HepG2 (cell line): Measurements from ENCODE around the gene IVD. TPM values are rescaled to one million over a fixed set of nuclear protein-coding genes. Genes with fewer than 3 reads are reported as not detected.

Source experiments
- BORCS8-MEF2B ChIP-seq: sonication (generic); formaldehyde crosslinking; IDR thresholded peaks from 2 replicates; pipeline ENCODE4 v1.8.0; 2022; ENCODE audit warnings: mild to moderate bottlenecking, missing genetic modification reagents
- CREM ChIP-seq, 2 experiments: sonication (generic) in 1 of 2; formaldehyde crosslinking in 1 of 2; IDR thresholded peaks; 2 replicates each; pipeline versions ENCODE4 v1.4.0 to v1.6.1; 2016 to 2020; ENCODE audit warnings: antibody characterized with exemption in 1 of 2, mild to moderate bottlenecking in 1 of 2, missing genetic modification reagents in 1 of 2
- ELF1 ChIP-seq: sonication (generic); formaldehyde crosslinking; IDR thresholded peaks from 2 replicates; pipeline ENCODE4 v1.4.0; 2020; ENCODE audit warnings: missing genetic modification reagents
- FOXM1 ChIP-seq: sonication (generic); formaldehyde crosslinking; IDR thresholded peaks from 2 replicates; pipeline ENCODE4 v1.5.0; 2020; ENCODE audit warnings: missing genetic modification reagents
- HDAC2 ChIP-seq: sonication (generic); formaldehyde crosslinking; IDR thresholded peaks from 2 replicates; pipeline ENCODE4 v1.4.0; 2020; ENCODE audit warnings: missing genetic modification reagents
- NFIB ChIP-seq: sonication (generic); formaldehyde crosslinking; IDR thresholded peaks from 2 replicates; pipeline ENCODE4 v1.9.0; 2021; ENCODE audit warnings: missing genetic modification reagents, mild to moderate bottlenecking, borderline replicate concordance
- RARG ChIP-seq: sonication (generic); formaldehyde crosslinking; IDR thresholded peaks from 2 replicates; pipeline ENCODE4 v1.4.0; 2020; ENCODE audit warnings: low read depth, mild to moderate bottlenecking, missing genetic modification reagents
- XBP1 ChIP-seq: sonication (generic); formaldehyde crosslinking; IDR thresholded peaks from 2 replicates; pipeline ENCODE4 v1.5.0; 2020; ENCODE audit warnings: missing genetic modification reagents
- ZBTB21 ChIP-seq: sonication (generic); formaldehyde crosslinking; IDR thresholded peaks from 2 replicates; pipeline ENCODE4 v1.4.0; 2020; ENCODE audit warnings: missing genetic modification reagents
- ZFP41 ChIP-seq: sonication (generic); formaldehyde crosslinking; IDR thresholded peaks from 2 replicates; pipeline ENCODE4 v1.4.0; 2020; ENCODE audit warnings: mild to moderate bottlenecking, missing genetic modification reagents, borderline replicate concordance
- ZNF598 ChIP-seq: sonication (generic); formaldehyde crosslinking; IDR thresholded peaks from 2 replicates; pipeline ENCODE4 v1.5.1; 2020; ENCODE audit warnings: mild to moderate bottlenecking, missing genetic modification reagents, borderline replicate concordance
- polyA plus RNA-seq, 8 experiments: library from polyadenylated mRNA; depleted of rRNA in 3 of 8; stranded (reverse) in 7 of 8; unstranded in 1 of 8; fragments of >200 nt; fragmentation: Illumina TruSeq in 4 of 8; extraction: Trizol in 4 of 8; gene quantifications; 2 replicates each; pipeline versions ENCODE4 v1.2.1 to v1.2.3, GENCODE V29; 2011 to 2016; ENCODE audit warnings: low read depth in 4 of 8, missing spikeins in 1 of 8, mixed read lengths in 1 of 8; ENCODE audit not compliant: insufficient read depth in 1 of 8
- total RNA-seq, 5 experiments: library from RNA; depleted of rRNA; stranded (reverse); fragments of >200 nt; fragmentation: Illumina TruSeq; extraction: Trizol; gene quantifications; 2 replicates each; pipeline ENCODE4 v1.2.3, GENCODE V29; 2016; ENCODE audit warnings: low read depth in 1 of 5
- TF ChIP-seq, protein P1 (sequence below), 2 experiments: fragments of 450-650 bp in 1 of 2; sonication (generic) in 1 of 2; formaldehyde crosslinking in 1 of 2; IDR thresholded peaks; 2 replicates each; pipeline versions ENCODE4 v1.6.1 to v1.8.0; 2016 to 2022; ENCODE audit warnings: antibody characterized with exemption in 1 of 2, mild to moderate bottlenecking in 1 of 2, missing genetic modification reagents in 1 of 2
- TF ChIP-seq, protein P2 (sequence below): sonication (generic); formaldehyde crosslinking; IDR thresholded peaks from 2 replicates; pipeline ENCODE4 v1.4.0; 2020; ENCODE audit warnings: low read depth, mild to moderate bottlenecking, missing genetic modification reagents
- TF ChIP-seq, protein P3 (sequence below): IDR thresholded peaks from 2 replicates; pipeline ENCODE4 v1.6.1; 2012; ENCODE audit warnings: inconsistent platforms
- TF ChIP-seq, protein P4 (sequence below): sonication (generic); formaldehyde crosslinking; IDR thresholded peaks from 2 replicates; pipeline ENCODE4 v1.4.0; 2020; ENCODE audit warnings: mild to moderate bottlenecking, low read depth, missing genetic modification reagents

The IVD gene
- total and polyA plus RNA-seq, 2 of the 13 experiments (the other 11 are each of a cell fraction or from before 2014, with no cell fraction given): 48.0 to 53.9 TPM

- TF ChIP-seq, protein P1, sequence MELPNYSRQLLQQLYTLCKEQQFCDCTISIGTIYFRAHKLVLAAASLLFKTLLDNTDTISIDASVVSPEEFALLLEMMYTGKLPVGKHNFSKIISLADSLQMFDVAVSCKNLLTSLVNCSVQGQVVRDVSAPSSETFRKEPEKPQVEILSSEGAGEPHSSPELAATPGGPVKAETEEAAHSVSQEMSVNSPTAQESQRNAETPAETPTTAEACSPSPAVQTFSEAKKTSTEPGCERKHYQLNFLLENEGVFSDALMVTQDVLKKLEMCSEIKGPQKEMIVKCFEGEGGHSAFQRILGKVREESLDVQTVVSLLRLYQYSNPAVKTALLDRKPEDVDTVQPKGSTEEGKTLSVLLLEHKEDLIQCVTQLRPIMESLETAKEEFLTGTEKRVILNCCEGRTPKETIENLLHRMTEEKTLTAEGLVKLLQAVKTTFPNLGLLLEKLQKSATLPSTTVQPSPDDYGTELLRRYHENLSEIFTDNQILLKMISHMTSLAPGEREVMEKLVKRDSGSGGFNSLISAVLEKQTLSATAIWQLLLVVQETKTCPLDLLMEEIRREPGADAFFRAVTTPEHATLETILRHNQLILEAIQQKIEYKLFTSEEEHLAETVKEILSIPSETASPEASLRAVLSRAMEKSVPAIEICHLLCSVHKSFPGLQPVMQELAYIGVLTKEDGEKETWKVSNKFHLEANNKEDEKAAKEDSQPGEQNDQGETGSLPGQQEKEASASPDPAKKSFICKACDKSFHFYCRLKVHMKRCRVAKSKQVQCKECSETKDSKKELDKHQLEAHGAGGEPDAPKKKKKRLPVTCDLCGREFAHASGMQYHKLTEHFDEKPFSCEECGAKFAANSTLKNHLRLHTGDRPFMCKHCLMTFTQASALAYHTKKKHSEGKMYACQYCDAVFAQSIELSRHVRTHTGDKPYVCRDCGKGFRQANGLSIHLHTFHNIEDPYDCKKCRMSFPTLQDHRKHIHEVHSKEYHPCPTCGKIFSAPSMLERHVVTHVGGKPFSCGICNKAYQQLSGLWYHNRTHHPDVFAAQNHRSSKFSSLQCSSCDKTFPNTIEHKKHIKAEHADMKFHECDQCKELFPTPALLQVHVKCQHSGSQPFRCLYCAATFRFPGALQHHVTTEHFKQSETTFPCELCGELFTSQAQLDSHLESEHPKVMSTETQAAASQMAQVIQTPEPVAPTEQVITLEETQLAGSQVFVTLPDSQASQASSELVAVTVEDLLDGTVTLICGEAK (IDR thresholded peaks at IDR 0.05): peak; percentile 92
- TF ChIP-seq, protein P1 (CRISPR knock-in tag; IDR thresholded peaks at IDR 0.05): peak; percentile 74
- no peak for TF ChIP-seq XBP1 (CRISPR knock-in tag)
- TF ChIP-seq, protein P2, sequence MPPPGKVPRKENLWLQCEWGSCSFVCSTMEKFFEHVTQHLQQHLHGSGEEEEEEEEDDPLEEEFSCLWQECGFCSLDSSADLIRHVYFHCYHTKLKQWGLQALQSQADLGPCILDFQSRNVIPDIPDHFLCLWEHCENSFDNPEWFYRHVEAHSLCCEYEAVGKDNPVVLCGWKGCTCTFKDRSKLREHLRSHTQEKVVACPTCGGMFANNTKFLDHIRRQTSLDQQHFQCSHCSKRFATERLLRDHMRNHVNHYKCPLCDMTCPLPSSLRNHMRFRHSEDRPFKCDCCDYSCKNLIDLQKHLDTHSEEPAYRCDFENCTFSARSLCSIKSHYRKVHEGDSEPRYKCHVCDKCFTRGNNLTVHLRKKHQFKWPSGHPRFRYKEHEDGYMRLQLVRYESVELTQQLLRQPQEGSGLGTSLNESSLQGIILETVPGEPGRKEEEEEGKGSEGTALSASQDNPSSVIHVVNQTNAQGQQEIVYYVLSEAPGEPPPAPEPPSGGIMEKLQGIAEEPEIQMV: peak; percentile 39; the same call in 1 of the 2 replicates
- peak; percentile 38; the same call in 1 of the 2 replicates for TF ChIP-seq ZBTB21 (CRISPR knock-in tag)
- TF ChIP-seq HDAC2: peak; percentile 66; the same call in 1 of the 2 replicates
- peak; percentile 85 for TF ChIP-seq CREM (IDR thresholded peaks at IDR 0.05)
- TF ChIP-seq CREM (CRISPR knock-in tag; IDR thresholded peaks at IDR 0.05): no peak
- 0 out of 2 replicates have a peak, but pooled peaks have one; percentile 29 for TF ChIP-seq BORCS8-MEF2B (CRISPR knock-in tag)
- TF ChIP-seq ELF1 (CRISPR knock-in tag): peak; percentile 78
- TF ChIP-seq, protein P3, sequence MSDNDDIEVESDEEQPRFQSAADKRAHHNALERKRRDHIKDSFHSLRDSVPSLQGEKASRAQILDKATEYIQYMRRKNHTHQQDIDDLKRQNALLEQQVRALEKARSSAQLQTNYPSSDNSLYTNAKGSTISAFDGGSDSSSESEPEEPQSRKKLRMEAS: peak; percentile 36; the same call in 1 of the 2 replicates
- 0 out of 2 replicates have a peak, but pooled peaks have one; percentile 47 for TF ChIP-seq ZNF598 (CRISPR knock-in tag)
- TF ChIP-seq, protein P4, sequence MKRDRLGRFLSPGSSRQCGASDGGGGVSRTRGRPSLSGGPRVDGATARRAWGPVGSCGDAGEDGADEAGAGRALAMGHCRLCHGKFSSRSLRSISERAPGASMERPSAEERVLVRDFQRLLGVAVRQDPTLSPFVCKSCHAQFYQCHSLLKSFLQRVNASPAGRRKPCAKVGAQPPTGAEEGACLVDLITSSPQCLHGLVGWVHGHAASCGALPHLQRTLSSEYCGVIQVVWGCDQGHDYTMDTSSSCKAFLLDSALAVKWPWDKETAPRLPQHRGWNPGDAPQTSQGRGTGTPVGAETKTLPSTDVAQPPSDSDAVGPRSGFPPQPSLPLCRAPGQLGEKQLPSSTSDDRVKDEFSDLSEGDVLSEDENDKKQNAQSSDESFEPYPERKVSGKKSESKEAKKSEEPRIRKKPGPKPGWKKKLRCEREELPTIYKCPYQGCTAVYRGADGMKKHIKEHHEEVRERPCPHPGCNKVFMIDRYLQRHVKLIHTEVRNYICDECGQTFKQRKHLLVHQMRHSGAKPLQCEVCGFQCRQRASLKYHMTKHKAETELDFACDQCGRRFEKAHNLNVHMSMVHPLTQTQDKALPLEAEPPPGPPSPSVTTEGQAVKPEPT (CRISPR knock-in tag): no peak
- no peak for TF ChIP-seq RARG (CRISPR knock-in tag)
- no peak for TF ChIP-seq ZFP41 (CRISPR knock-in tag)
- peak; percentile 80; the same call in 1 of the 2 replicates for TF ChIP-seq NFIB (CRISPR knock-in tag)
- TF ChIP-seq FOXM1: peak; percentile 99
Observed at GRCh38 chr15:40382580-40383456, 22.8 kb upstream of the IVD start, which contains the start of gene KNSTRN (continued).
